HG02884 (cell line): Measurements from ENCODE around the gene GALNT7.

ENCODE experiments used
- ATAC-seq: cut with Tn5 transposase; IDR thresholded peaks from one replicate; pipeline ENCODE4 v1.9.1; 2021; ENCODE audit warnings: mild to moderate bottlenecking, moderate library complexity; ENCODE audit not compliant: unreplicated experiment

Gene GALNT7

GRCh38 chr4:173261052-173261451 is 92.4 kb downstream of the GALNT7 start:
- ATAC-seq = no peak

- ATAC-seq = no peak
Observed at GRCh38 chr4:173262375-173262774, 93.8 kb downstream of the GALNT7 start.

DNA sequence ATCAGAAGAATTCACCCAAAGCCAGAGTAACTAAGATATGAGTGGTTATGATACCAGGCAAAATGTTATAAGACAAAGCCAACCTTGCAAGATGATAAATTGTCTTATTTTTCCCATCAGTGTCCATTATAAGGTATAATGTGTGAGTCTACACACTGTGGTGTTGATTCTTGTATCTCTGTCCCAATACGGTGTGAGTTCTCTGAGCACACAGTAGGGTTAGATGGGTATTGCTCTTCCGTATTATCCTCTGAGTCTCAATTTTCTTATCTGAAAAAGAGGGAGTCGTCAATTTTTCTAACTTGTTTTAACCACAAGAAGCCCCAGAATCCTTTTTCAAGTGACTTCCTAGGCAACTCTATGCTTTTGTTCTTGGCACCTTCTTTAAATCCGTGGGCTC is 95.6 kb downstream of the GALNT7 start:
- ATAC-seq = no peak

DNA sequence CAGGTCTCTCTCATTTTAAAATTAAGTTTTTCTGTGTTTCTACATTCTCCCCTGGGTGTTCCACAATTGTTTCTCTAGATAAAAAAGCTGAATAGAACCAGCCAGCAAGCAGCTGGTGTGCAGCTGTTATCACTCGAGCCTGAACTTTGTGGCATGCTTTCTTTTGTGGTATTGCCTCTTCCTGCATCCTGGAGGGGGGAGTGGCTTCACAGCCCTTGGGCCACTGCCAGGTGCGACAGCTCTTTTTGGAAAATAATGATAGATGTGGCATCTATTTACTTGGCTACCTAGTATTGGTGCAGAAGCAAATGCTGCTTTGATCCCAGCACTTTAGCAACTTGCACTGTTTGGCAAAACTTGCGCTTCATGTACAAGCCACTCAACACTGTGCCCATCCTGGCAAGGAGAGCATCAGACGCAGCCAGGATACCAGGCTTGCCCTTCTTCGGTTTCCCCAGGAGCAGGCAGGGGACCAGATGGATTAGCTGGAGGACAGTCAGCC is 96.1 kb downstream of the GALNT7 start:
- ATAC-seq = peak; percentile 67

DNA sequence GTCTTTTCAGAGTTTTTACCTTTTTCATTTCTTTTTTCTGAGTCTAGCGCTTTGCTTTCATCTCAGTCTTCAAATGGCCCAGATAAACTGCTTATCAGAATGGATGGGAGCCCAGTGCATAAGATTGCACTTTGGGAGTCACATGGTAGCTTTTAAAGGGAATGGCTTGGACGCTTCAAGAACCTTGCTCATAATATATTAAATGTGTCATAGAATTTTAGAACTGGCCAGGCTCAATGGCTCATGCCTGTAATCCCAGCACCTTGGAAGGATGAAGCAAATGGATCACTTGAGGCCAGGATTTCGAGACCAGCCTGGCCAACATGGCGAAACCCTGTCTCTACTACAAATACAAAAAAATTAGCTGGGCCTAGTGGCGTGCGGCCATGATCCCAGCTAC is 97.1 kb downstream of the GALNT7 start:
- no peak for ATAC-seq

DNA sequence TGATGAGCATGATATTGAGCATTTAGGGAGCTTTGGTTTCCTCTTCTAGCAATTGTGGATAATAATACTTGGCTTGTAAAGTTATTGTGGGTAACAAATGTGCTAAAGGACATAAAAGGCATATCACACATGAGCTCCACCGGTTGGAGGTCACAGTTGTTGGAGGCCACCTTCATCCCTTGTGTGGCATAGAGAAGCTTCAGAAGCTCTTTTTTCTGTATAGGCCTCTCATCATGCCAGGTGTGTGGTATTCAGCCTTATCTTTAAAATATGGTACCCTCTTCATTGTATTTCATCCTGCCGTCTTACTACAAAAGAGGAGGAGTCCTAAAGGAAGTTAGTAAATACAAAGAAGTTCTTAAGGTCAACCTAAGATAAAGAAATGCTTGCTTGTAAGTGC is 99.1 kb downstream of the GALNT7 start:
- ATAC-seq = no peak

- no peak for ATAC-seq
Observed at GRCh38 chr4:173269280-173269679, 100.7 kb downstream of the GALNT7 start.

GRCh38 chr4:173270312-173271027 is 101.9 kb downstream of the GALNT7 start:
- ATAC-seq = no peak

DNA sequence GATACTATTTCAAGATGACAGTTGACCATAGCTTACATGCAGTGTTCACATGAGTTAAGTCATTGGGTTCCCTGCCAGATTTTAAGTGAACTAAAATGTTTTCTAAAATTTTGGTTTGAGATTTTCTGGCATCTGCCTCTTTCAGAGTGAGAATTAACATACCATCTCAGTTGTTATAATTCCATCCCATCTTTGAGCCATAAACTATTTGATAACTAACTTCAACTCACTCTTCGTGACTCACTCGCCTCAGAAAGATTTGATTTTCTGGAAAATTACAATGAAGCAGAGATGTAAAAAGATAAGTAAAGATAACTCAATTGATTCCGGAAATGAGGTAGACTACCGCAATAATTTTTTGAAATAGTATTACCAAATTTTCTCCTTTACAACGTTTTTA is 103.7 kb downstream of the GALNT7 start:
- no peak for ATAC-seq

- no peak for ATAC-seq
Observed at GRCh38 chr4:173272996-173273395, 104.4 kb downstream of the GALNT7 start.

GRCh38 chr4:173273941-173274340 is 105.3 kb downstream of the GALNT7 start:
- no peak for ATAC-seq

DNA sequence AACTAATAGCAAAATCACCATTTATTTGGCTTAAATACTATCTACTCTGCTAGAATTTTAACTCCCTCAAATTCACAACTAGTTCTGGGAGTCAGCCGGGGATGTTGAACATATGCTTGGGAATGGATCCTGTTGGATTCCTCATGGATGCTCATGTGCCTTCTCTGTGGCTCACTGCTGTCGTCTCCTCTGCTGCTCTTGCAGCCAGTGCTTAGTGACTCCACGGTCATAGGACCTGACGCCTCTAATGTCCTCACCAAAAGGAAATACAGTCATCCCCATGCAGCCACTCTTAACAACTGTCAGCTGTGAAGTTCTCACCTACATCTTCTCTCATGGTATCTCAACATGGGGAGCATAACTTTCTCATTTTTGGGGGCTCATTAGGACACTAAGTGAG is 106.1 kb downstream of the GALNT7 start:
- ATAC-seq = no peak

DNA sequence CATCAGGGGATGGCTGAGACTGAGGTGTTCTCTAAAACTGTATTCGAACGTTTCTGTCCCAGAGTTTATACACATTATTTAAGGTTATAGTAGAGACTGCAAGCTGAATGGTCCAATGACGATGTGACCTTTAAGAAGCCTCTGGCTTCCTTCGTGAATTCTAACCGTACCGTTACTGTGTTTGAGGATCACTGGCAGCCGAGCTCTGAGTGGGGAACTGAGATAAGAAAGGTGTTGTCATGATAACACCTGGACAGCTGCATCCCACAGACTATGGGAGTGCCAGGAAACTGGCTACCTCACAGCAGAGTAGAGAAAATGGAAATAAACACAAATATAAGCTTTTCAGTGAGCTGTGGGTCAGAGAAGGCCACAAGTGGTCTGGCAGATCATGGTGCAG is 106.5 kb downstream of the GALNT7 start:
- no peak for ATAC-seq

- ATAC-seq = no peak
Observed at GRCh38 chr4:173277340-173277739, 108.7 kb downstream of the GALNT7 start.

DNA sequence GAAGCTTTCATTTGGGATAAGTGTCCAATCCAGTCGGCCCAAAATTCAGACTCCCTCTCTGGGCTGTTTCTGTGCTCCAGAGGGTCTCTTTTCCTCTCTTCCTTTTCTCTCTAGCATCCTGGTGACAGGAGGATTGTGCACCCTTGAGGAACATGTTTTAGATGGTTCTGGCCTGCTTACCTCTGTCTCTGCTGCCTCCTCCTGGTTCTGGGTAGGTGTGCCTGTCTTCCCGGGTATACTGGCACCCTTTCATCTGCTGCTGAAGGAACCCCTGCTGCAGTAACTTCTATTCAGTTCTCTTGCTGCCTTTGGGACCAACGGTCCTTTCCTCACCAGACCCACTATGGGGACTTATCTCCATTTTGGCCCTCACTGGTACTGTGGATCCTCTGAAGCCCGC is 112.4 kb downstream of the GALNT7 start:
- ATAC-seq = no peak

DNA sequence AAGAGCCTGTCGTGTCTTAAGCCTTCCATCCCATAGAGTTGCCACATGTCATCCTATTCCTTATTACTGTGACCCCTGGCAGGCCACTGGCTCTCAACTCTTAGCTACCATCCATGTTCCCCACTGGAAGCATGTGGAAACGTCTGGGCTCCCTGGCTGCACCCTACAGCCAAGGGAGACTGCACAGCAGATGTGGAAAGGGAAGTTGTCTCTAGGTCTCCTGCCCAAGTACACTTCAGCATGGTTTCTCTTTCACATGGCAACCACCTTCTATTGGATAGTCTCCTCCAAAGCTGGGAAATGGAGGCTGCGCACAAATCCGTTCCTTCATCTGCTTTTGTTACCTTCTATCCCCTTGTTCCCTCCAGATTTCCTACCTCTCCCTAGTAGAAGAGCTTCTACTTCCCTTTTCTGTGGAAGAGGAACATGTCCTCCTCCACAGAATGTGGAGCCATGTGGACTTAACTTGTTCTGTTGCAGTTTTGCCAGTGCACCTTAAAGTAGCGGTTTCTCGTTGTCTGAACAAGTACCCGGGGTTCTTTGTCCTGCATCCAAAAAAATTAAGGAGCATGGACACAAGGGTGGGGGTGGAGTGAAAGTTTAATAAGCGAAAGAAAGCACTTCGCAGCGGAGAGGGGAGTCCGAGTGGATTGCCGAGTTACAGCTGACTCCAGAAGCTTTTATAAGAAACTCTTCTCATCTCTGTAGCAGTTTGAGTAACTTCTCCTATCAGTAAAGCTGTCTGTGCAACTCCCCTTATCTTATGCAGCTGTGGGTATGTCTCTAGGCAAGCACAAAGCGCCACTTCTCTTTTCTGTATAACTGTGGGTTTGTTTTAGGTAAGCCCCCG is 113.0 kb downstream of the GALNT7 start:
- ATAC-seq = no peak

GRCh38 chr4:173282256-173282562 is 113.6 kb downstream of the GALNT7 start:
- no peak for ATAC-seq

- ATAC-seq = no peak
Observed at GRCh38 chr4:173282626-173283025, 114.0 kb downstream of the GALNT7 start.

DNA sequence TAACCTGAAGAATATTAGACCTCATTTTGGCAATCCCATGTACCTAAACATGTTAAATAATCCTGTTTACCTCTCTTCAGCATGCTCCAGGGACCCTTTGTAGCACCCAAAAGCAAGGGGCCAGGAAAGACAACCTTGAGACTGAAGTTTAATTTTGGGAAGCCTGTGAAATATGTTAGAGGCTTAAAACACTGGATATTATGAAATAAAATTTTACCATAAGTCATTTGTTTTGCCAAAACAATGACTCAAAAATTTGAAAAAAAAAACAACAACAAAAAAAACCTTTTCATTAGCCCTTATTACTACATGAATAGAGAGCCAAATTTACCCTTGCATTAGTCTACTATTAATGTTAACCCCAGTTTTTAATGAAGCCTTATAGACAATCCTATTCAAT is 115.9 kb downstream of the GALNT7 start:
- ATAC-seq = no peak

- no peak for ATAC-seq
Observed at GRCh38 chr4:173287486-173287885, 118.9 kb downstream of the GALNT7 start.

DNA sequence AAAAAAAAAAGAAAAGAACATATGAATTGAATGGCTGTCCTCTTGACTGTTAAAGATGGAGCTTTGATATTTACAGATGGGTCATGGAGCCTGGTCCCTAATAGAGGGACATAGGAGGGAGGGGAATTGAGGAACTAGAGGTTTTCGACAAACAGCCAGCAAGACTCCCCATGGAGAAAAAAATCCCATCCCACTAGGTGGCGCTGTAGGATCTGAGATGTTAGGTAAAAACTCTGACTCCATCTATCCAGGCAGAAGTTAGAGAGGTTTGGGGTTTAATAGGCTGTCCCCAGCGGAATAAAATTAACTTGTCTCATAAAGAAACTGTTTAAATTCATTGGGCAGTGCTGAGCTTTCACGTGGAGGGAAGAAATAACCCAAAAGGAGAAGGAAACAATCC is 119.7 kb downstream of the GALNT7 start:
- ATAC-seq = peak; percentile 57

DNA sequence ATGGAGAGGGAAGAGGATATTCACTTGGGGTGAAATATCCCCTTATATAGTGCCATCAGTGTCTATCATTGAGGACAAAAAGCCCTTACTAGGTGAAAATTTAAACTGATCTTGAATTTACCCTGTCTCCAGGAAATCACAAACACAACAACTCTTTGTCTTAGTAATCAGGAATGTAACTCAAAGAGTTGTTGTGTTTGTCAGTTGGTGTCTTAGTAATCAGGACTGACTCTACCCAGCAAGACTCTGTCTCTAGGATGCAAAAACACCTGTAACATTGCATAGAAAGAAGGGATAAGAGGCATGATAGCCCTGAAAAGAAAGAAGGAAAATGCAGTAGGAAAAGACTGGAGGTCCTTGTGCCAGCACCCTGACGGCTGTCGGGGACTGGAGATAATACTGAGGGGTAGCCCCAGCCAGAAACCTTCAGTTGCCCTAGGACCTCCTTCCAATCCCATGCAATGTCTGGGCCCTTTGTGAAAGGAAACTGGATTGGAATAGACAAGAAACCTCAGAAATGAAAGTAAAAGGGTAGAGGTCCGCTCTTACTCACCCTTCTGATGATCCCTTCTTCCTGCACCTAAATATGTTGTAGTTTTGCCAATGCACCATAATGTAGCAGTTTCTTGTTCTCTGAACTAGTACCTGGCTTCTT is 120.2 kb downstream of the GALNT7 start:
- ATAC-seq = peak; percentile 4
